GM19372 (cell line): ENCODE measurements around the gene HMG20B.
"Not testable (repeated sequence)": the region's sequence is repeated elsewhere in the genome, so short reads cannot be mapped to it uniquely, and the experiment has no call there.

Experiments
- ATAC-seq: cut with Tn5 transposase; IDR thresholded peaks from one replicate; pipeline ENCODE4 v1.9.1; 2021; ENCODE audit warnings: mild to moderate bottlenecking, low read depth, moderate library complexity; ENCODE audit not compliant: unreplicated experiment

Gene HMG20B

DNA sequence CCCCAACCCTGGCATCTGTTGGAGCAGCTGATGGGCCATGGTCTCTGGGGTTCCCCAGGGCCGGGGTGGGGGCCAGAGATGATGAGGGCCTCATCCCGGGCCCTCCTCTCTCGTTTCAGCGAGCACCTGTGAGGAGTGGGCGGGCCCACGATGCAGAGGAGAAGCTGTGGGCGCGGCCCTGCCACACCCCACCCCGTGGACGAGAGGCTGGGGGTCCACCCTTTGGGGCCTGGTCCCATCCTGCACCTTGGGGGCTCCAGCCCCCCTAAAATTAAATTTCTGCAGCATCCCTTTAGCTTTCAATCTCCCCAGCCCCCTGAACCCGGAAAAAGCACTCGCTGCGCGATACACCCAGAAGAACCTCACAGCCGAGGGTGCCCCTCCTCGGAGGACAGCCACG, 5.6 kb downstream of the HMG20B start:
- no peak for ATAC-seq

- no peak for ATAC-seq
These were observed 7.6 kb downstream of the HMG20B start for GRCh38 chr19:3580156-3580934.

GRCh38 chr19:3581792-3582191, 9.0 kb downstream of the HMG20B start:
- ATAC-seq = not testable (repeated sequence)

- ATAC-seq = not testable (repeated sequence)
These were observed 11.5 kb downstream of the HMG20B start for GRCh38 chr19:3584036-3584802.

GRCh38 chr19:3585301-3586126, 12.8 kb downstream of the HMG20B start, which contains the start of gene GIPC3:
Gene GIPC3, plus strand, starts transcription at chr19:3585478. Its CDS starts 120 bp downstream, at chr19:3585598.
- no peak for ATAC-seq

GRCh38 chr19:3586127-3586626, 13.4 kb downstream of the HMG20B start:
- no peak for ATAC-seq

GRCh38 chr19:3586707-3587346, 14.1 kb downstream of the HMG20B start:
- ATAC-seq = no peak

GRCh38 chr19:3589439-3589838, 16.7 kb downstream of the HMG20B start:
- no peak for ATAC-seq

DNA sequence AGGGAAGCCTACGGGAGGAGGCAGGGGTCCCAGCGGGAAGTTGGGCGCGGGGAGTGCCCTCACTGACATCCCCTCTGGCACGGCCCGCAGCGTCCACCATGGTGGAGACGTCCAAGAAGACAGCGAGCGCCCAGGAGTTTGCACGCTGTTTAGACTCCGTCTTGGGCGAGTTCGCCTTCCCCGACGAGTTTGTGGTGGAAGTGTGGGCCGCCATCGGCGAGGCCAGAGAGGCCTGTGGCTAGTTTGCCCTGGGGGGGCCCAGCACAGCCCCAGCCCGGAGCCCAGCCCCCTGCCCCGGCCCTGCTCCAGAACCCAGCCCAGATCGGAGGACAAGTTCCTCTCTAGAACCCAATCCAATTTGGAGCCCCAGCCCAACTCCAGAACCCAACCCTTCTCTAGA, 17.2 kb downstream of the HMG20B start:
- ATAC-seq = no peak

DNA sequence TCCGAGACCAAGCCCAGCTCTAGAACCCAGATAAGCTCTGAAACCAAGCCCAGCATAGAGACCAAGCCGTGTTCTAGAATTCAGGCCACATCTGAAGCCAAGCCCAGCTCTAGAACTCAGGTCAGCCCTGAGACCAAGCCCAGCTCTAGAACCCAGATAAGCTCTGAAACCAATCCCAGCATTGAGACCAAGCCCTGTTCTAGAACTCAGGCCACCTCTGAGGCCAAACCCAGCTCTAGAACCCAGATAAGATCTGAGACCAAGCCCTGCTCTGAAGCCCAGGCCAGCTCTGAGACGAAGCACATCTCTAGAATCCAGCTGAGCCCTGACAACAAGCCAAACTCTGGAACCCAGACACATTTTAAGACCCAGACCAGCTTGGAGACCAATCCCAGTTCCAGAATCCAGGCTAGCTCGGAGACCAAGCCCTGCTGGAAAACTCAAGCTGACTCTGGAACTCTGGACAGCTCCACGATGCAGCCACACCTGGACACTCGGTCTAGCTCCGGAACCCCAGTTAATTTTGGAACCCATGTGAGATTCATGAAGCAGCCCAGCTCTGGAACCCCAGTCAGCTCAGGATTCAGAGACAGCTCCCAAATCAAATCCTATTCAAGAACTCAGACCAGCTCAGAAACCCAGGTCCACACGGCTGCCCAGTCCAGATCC, 18.4 kb downstream of the HMG20B start:
- ATAC-seq = no peak

DNA sequence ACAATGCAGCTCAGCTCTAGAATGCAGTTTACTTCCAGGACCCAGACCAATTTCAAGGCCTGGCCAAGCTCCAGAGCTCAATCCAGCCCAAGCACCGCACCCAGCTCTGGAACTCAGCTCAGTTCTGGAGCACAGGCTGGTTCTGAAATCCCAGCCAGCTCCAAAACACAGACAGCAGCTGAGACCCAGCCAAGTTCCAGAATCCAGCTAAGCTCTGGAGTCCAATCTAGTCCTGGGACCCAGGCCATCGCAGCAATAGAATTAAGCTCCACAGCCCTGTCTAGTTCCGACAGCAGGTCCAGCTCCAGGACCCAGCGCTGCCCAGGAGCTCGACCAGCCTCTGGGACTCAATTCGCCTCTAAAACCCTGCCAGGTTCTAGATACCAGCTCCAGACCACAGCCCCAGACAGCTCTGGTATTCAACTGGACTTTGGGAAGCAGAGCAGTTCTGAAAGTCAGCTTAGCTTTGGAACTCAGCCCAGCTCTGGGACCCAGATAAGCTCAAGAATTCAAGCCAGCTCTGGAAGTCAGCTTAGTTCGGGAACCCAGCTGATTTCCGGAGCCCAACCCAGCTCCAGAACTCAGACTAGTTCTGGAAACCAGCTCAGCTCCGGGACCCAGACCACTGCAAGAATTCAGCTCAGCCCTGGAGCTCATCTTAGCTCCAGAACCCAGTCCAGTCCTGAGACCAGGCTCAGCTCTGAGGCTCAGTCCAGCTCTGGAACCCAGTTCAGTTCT, 19.3 kb downstream of the HMG20B start:
- ATAC-seq = no peak

DNA sequence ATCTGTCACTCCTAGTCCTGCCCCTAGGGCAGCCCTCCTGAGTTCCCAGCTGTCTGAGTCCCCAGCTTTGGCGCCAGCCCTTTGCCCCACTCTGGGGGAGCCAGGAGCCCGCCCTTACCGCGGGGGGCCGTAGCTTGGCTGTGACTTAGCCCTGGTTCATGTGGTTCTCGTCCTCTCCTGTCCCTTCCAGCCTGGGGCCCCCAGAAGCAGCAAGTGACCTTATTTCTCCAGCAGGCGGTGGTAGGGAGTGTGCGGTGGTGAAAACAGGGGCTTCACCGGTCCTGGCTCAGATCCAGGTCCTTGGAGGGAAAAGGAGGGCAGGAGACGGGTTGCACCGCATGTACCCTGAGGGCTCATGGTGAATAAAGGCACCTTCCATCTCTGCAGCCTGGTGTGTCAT, 20.4 kb downstream of the HMG20B start:
- ATAC-seq = no peak

DNA sequence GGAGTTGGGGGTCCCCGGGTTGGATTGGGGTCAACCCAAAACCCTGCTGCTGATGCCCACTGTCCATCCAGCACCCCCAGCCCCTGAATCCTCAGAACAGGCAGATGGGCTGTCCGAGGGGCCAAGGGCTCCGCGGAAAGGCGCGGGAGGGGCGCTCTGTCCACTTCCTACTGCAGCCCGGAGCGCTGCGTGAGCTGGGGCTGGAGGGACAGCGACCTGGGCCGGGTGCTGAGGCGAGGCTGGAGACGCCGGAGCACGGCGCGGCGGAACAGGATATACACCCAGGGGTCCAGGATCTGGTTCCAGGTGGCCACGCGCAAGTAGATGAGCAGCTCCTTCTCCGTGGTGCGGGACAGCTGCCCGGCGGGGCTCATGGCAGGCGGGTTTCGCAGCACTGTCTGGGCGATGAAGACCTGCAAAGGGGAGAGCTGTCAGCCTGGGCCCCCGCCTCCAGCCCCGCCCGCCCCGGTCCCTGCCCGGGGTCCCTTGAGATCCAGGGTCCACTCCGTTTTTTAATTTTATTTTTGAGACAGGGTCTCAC, 22.8 kb downstream of the HMG20B start:
- no peak for ATAC-seq

DNA sequence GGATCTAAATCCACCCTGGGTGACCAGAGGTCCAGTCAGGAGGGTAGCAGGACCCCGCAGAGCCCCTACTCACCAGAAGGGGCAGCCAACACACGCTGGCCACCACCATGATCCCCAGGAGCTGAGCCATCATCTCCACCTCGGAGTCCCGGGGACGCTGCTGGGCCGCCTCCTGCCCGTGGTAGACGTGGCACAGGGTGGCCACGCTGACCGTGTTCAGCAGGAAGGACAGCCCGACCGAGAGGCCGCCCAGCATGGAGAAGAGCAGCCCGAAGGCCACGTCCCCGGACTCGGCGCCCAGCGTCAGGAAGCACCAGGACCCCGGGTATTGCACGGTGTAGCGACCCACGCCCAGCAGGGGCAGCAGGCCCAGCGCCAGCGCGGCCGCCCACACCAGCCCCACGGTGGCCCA, 27.0 kb downstream of the HMG20B start:
- no peak for ATAC-seq

- no peak for ATAC-seq
These were observed 28.3 kb downstream of the HMG20B start for GRCh38 chr19:3601021-3601420.

- ATAC-seq = no peak
These were observed 30.5 kb downstream of the HMG20B start for GRCh38 chr19:3603121-3603811.

- ATAC-seq = no peak
These were observed 31.7 kb downstream of the HMG20B start for GRCh38 chr19:3604227-3604986.

DNA sequence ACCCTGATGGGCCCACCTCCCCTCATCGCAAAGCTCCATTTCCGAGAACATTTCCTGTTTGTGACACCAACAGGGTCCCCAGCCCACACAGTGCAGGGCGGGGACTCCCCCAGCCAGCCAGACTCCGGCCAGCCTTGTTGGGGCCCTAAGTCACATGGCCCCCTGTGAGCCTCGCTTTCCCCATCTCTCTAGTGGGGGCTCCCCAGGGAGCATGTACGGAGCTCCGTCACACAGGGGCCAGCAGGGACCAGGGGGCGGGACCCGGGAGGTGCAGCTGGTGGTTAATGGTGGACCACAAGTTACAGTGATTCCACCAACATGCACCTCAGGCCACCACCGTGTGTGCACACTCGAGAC, 32.2 kb downstream of the HMG20B start:
- no peak for ATAC-seq
